Stimulated activated CD4-positive, alpha-beta T cell treated with anti-CD3 and anti-CD28 coated beads, TNF-alpha, amount 100 ng/mL, for 1 hour (primary cell): ENCODE data around the gene CCDC150.

Experiments
- DNase-seq, 3 donors: peaks; one replicate each; pipeline ENCODE4 v3.0.0-alpha.2; 2020; ENCODE audit warnings: low read depth in 3 of 3, low spot score in 1 of 3

CCDC150 gene

GRCh38 chr2:196767101-196767500, 127.6 kb downstream of the CCDC150 start:
- no peak for DNase-seq
